Right ventricle myocardium superior (tissue), 1 donor: ENCODE measurements around the gene DCLK2. TPM values are rescaled to one million over a fixed set of nuclear protein-coding genes. Genes with fewer than 3 reads are reported as not detected.

Source experiments
- ATAC-seq: fragments of 200-7000 bp; cut with Tn5 transposase; one replicate; pipeline ENCODE4 v1.9.1; 2020; ENCODE audit warnings: mild to moderate bottlenecking; ENCODE audit not compliant: poor library complexity
- DNase-seq: peaks from one replicate; pipeline ENCODE4 v3.0.0-alpha.2; 2020
- intact Hi-C: fragments of 100-400 bp; cut with DNase I; formaldehyde crosslinking; loops from one replicate; pipeline ENCODE4 v1.11.2; 2022
- total RNA-seq: library from RNA; stranded (reverse); fragmentation: NEBNext Ultra II Directional; extraction: Animal tissue kit (Norgen Biotek cat#: 25700); gene quantifications from one replicate; pipeline ENCODE4 v1.2.1, GENCODE V29; 2021
- donor health status: DM: no; HTN: yes; CAD: no; lungs with severe emphysema.

DCLK2 gene
- total RNA-seq, 1 donor from 2014 or later: 19.9 TPM

DNA sequence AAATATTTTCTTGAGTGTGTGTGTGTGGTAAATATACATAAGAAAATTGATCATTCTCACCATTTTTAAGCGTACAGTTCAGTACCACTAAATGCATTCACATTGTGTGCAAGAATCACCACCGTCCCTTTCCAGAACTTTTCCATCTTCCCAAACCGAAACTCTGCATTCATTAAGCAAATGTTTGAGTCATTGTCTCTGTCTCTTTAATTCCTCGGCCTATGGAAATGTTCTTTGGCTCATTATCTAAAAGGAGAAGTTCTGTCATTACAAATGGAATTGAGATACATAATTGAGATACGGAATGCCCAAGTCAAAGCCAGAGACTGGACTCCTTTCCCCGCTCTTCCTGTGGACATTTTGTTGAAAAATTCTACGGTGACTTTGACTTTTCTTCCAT, 168.9 kb downstream of the DCLK2 start:
- intact Hi-C loops: no loop called here
- ATAC-seq: no peak
- no peak for DNase-seq

DNA sequence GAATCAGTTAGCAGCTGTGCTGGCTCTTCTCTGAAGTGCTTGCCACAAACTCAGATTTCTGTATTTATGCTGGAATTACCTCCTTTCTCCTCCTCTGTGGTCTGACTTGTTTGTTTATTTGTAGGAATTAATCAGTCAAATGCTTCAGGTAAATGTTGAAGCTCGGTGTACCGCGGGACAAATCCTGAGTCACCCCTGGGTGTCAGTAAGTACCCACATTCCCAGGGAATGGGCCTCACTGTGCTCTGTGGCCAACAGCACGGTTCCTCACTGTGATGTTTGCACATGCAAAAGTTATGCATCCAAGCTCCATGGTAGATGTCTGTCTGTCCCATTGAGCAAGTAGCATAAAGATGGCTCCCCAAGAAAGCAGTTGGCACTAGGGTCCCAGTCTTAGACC, 169.9 kb downstream of the DCLK2 start:
- intact Hi-C loops: no loop called here
- ATAC-seq: no peak

GRCh38 chr4:150250293-150250997, 172.2 kb downstream of the DCLK2 start:
- intact Hi-C loops: no loop called here
- no peak for DNase-seq
- ATAC-seq: no peak

More for the DNA sequence above, 169.9 kb downstream of the DCLK2 start:
- no peak for DNase-seq

- no peak for DNase-seq
- intact Hi-C loops: no loop called here
- no peak for ATAC-seq
These were observed 172.9 kb downstream of the DCLK2 start for GRCh38 chr4:150250998-150251651.

GRCh38 chr4:150251752-150252190, 173.5 kb downstream of the DCLK2 start:
- intact Hi-C loops: no loop called here
- ATAC-seq (no peak), DNase-seq (no peak)

DNA sequence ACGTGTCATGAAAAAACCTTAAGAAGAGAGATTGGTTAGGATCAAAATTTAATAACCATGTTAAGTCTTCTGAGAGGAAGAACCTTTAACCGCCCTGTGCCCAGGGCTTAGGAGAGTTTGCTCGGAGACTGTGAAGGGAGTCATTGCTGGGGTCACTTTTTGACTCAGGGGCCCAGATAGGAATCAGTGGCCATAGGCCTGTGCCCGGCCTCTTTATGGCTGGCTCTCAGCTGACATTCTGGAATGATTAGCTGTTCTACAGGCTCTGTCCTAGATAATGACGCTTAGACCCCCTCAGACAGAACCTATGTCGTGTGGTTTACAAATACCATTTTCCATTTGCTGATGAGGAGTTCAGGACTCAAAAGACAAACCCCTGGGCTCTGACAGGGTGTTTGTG, 174.1 kb downstream of the DCLK2 start:
- intact Hi-C loops: no loop called here
- DNase-seq: no peak
- no peak for ATAC-seq

- intact Hi-C loops: no loop called here
- DNase-seq (no peak), ATAC-seq (no peak)
These were observed 174.5 kb downstream of the DCLK2 start for GRCh38 chr4:150252741-150253140.

GRCh38 chr4:150253416-150253815, 175.2 kb downstream of the DCLK2 start:
- intact Hi-C loops: no loop called here
- no peak for ATAC-seq
- no peak for DNase-seq

DNA sequence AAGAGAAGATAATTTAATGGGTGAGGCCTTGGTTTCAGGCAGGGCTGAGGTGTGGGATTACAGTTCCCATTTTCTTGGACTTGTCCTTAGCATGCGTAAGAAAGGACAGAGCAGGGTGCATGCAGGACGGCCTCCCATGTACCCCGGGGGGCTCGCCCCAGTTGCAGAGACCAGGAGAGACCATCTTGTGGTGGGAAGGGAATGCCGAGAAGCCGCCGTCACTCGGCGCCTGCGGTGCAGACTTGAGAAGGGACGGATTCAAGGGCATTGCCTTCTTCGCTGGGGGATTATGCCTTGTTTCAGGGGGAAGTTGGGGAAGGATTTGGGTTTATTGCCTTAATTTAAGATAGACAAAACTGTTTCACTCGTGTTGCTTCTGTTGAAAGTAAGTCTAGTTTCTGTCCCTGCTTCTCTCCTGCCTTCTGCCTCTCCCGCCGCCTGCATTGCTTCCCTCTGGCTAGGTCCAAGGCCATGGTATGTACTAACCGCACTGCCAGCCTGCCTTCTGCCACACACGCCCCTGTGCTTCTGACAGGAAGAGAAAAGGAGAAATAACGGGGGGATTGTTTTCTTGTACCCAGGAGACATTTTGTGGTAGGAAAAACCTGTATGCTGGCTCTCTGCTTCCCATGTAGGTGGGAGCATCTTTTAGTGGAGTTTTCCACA, 175.9 kb downstream of the DCLK2 start:
- intact Hi-C loops: no loop called here
- ATAC-seq: no peak
- no peak for DNase-seq

DNA sequence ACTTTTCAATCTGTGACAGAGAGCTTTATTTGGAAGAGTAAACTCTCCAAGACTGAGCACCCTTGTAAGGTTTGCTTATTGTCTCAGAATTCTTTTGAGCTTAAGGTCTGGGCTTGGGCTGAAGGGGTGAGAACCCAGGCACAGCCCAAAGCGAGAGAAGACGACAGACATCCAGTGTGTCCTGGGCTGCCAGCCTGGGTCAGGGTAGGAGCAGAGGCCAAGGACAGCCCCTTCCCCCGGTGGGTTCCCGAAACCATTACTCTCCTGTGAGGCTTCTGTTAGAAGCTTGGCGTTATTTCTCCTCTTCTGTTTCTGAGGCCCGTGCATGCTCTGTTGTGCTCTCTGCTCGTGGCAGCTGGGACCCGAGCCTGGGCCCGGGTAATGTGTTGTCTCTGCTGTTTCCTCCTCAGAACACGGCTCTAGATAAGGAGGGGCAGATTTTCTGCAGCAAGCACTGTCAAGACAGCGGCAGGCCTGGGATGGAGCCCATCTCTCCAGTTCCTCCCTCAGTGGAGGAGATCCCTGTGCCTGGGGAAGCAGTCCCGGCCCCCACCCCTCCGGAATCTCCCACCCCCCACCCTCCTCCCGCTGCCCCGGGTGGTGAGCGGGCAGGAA, 177.5 kb downstream of the DCLK2 start:
- DNase-seq: no peak
- intact Hi-C loops: no loop called here
- ATAC-seq: peak; percentile 63

- intact Hi-C loops: no loop called here
- ATAC-seq: peak; percentile 73
- no peak for DNase-seq
These were observed 178.0 kb downstream of the DCLK2 start for GRCh38 chr4:150256225-150256620.

- intact Hi-C loops: no loop called here
- no peak for ATAC-seq
- DNase-seq: no peak
These were observed 178.8 kb downstream of the DCLK2 start for GRCh38 chr4:150256841-150257730.

- DNase-seq (no peak), ATAC-seq (no peak)
- intact Hi-C loops: no loop called here
These were observed 180.3 kb downstream of the DCLK2 start for GRCh38 chr4:150258569-150258968.

DNA sequence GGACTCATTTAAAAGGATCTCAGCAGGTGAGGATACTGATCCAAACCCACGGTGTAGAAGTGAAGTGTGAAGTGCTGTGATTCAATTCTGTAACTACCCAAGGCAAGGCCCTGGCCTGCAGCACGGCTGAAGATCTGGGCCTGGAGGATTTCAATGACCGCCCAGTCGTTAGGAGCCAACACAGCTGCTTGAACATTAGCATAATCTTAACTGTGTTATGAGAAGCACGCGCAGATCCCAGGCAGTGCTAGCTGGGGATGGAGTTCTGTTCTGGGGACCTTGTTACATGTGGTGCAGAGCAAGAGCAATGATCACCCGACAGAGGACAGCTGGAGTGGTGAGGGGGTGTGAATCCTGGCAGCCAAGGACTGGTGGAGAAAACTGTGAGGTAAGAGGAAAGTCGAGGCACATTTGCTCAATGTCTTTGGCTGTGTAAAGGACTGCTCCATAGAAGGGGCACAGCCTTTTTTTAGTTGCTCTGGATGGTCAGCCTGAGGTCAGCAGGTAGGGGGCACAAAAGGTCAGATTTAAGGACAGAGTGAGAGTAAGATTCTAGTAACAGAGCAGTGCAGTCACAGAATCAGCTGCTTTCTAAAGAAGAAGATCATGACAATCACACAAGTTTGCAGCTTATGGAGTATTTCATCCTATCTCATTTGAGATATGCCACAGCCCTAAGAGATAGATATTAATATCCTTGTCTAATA, 181.8 kb downstream of the DCLK2 start:
- ATAC-seq (peak; percentile 34), DNase-seq (no peak)
- intact Hi-C loops: no loop called here

- no peak for ATAC-seq
These were observed 183.3 kb downstream of the DCLK2 start for GRCh38 chr4:150261571-150261970.

GRCh38 chr4:150262611-150263010, 184.4 kb downstream of the DCLK2 start:
- DNase-seq (no peak), ATAC-seq (no peak)
- intact Hi-C loops: no loop called here

More at GRCh38 chr4:150261571-150261970, 183.3 kb downstream of the DCLK2 start:
- DNase-seq: no peak
- intact Hi-C loops: no loop called here

DNA sequence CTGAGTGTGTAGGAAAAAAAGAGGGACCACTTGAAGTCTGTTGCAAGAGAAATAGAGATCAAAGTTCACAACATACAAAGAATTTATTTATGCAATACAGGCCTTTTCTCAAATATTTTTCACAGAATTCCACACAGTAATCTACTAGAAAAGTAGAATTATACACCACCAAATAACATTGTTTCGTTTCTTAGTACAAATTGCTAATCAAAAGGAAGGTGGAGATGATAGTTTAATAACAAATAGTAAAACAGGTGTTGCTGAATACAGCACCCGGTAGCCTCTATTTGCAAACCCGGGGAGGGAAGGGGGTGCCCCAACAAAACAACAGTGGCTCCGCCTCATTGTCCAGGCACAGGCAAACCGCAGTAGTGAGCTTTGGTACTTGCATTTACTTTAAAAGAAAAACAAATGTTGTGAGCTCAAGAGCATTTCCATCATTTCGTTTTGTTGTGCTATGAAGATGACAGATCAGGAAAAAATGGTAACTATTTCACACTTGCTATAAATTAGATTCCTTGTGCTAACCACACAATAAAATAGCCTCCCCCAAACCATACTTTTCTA, 186.4 kb downstream of the DCLK2 start:
- ATAC-seq: no peak
- intact Hi-C loops: no loop called here

GRCh38 chr4:150265806-150266205, 187.6 kb downstream of the DCLK2 start:
- no peak for ATAC-seq

More for the DNA sequence above, 186.4 kb downstream of the DCLK2 start:
- DNase-seq: no peak

More at GRCh38 chr4:150265806-150266205, 187.6 kb downstream of the DCLK2 start:
- intact Hi-C loops: no loop called here
- DNase-seq: no peak
